Stimulated activated CD8-positive, alpha-beta memory T cell treated with anti-CD3 and anti-CD28 coated beads, Interleukin-4, amount 100 ng/mL, for 4 hours (primary cell): ENCODE results near the gene CCDC170.
"Not testable (repeated sequence)": the region's sequence is repeated elsewhere in the genome, so short reads cannot be mapped to it uniquely, and the experiment has no call there.

Source experiments
- DNase-seq, 2 donors: peaks; one replicate each; pipeline ENCODE4 v3.0.0-alpha.2; 2020; ENCODE audit warnings: low read depth in 2 of 2, low spot score in 1 of 2

CCDC170 gene

GRCh38 chr6:151493161-151493803 lies 535 bp upstream of the CCDC170 start:
- no peak for DNase-seq

- no peak for DNase-seq
Measured at GRCh38 chr6:151494235-151494935, 568 bp downstream of the CCDC170 start.

GRCh38 chr6:151494936-151495320 lies 1.1 kb downstream of the CCDC170 start:
- DNase-seq = no peak

- no peak for DNase-seq
Measured at GRCh38 chr6:151495380-151495779, 1.6 kb downstream of the CCDC170 start.

- no peak for DNase-seq
Measured at GRCh38 chr6:151497905-151498304, 4.1 kb downstream of the CCDC170 start.

GRCh38 chr6:151498327-151498726 lies 4.5 kb downstream of the CCDC170 start:
- no peak for DNase-seq

- DNase-seq = no peak
Measured at GRCh38 chr6:151499551-151499950, 5.7 kb downstream of the CCDC170 start.

- DNase-seq = no peak
Measured at GRCh38 chr6:151501511-151502136, 7.8 kb downstream of the CCDC170 start.

GRCh38 chr6:151502499-151502898 lies 8.7 kb downstream of the CCDC170 start:
- no peak for DNase-seq

GRCh38 chr6:151506761-151507160 lies 12.9 kb downstream of the CCDC170 start:
- DNase-seq = no peak

GRCh38 chr6:151509048-151509447 lies 15.2 kb downstream of the CCDC170 start:
- DNase-seq = no peak

GRCh38 chr6:151512481-151512880 lies 18.7 kb downstream of the CCDC170 start:
- DNase-seq = no peak

- DNase-seq = no peak
Measured at GRCh38 chr6:151514000-151514730, 20.3 kb downstream of the CCDC170 start.

GRCh38 chr6:151518992-151519391 lies 25.2 kb downstream of the CCDC170 start:
- DNase-seq = not testable (repeated sequence)

- no peak for DNase-seq
Measured at GRCh38 chr6:151523034-151523433, 29.2 kb downstream of the CCDC170 start.

GRCh38 chr6:151524059-151524458 lies 30.2 kb downstream of the CCDC170 start:
- DNase-seq = no peak

- DNase-seq = no peak
Measured at GRCh38 chr6:151534576-151534975, 40.8 kb downstream of the CCDC170 start.

GRCh38 chr6:151535476-151536187 lies 41.8 kb downstream of the CCDC170 start:
- DNase-seq = no peak

- DNase-seq = no peak
Measured at GRCh38 chr6:151536188-151536479, 42.3 kb downstream of the CCDC170 start.

- DNase-seq = no peak
Measured at GRCh38 chr6:151537556-151537955, 43.7 kb downstream of the CCDC170 start.

GRCh38 chr6:151539506-151540268 lies 45.9 kb downstream of the CCDC170 start:
- DNase-seq = no peak
